GM12878 (cell line): ENCODE data around the gene TOP3A. TPM values are rescaled to one million over a fixed set of nuclear protein-coding genes. Genes with fewer than 3 reads are reported as not detected.
A peak's percentile ranks its signal among the peaks of the same experiment; 100 is the strongest.

Source experiments
- CBX5 ChIP-seq: sonication (generic); IDR thresholded peaks from 2 replicates; pipeline ENCODE4 v1.6.1; 2016; ENCODE audit warnings: low read depth, moderate library complexity, mild to moderate bottlenecking, inconsistent platforms
- FOXM1 ChIP-seq: IDR thresholded peaks from 2 replicates; pipeline ENCODE4 v1.6.1; 2012; ENCODE audit warnings: low read depth, mild to moderate bottlenecking, inconsistent platforms, low read length, moderate library complexity
- NBN ChIP-seq: fragments of 450-650 bp; IDR thresholded peaks from 2 replicates; pipeline ENCODE4 v1.6.1; 2016
- NFYB ChIP-seq: IDR thresholded peaks from 2 replicates; pipeline ENCODE4 v1.6.1; 2011; ENCODE audit warnings: low read depth, mild to moderate bottlenecking, low read length, improper control_type of control experiment, moderate library complexity; ENCODE audit not compliant: insufficient read depth
- NR2C1 ChIP-seq: fragments of 450-650 bp; IDR thresholded peaks from 2 replicates; pipeline ENCODE4 v1.6.1; 2017; ENCODE audit warnings: antibody characterized with exemption, mild to moderate bottlenecking, moderate library complexity
- RCOR1 ChIP-seq: conservative IDR thresholded peaks from 2 replicates; pipeline ENCODE4 v1.6.1; 2012; ENCODE audit warnings: low read depth, low read length, improper control_type of control experiment
- SRF ChIP-seq, 2 experiments: IDR thresholded peaks; 2 replicates each; pipeline ENCODE4 v1.6.1; 2011; ENCODE audit warnings: low read depth in 2 of 2, low read length in 2 of 2, mild to moderate bottlenecking in 1 of 2, moderate library complexity in 1 of 2
- polyA plus RNA-seq, 11 experiments: library from polyadenylated mRNA; depleted of rRNA in 4 of 11; unstranded in 6 of 11; stranded (reverse) in 5 of 11; fragments of >200 nt; fragmentation: Nextera tagmentation in 4 of 11; fragmentation: Illumina TruSeq in 1 of 11; extraction: Ambion mirVana in 4 of 11; extraction: Trizol in 1 of 11; gene quantifications; 1 replicate in 1 of 11; 2 replicates in 10 of 11; pipeline versions ENCODE4 v1.2.1 to v1.2.3, GENCODE V29; 2011 to 2016; ENCODE audit warnings: inconsistent platforms in 2 of 11, missing spikeins in 2 of 11, low read depth in 1 of 11
- total RNA-seq, 4 experiments: library from RNA; depleted of rRNA in 3 of 4; stranded (reverse); fragments of >200 nt in 3 of 4; fragmentation: Illumina TruSeq in 1 of 4; extraction: Trizol in 1 of 4; gene quantifications; 2 replicates each; pipeline versions ENCODE4 v1.2.1 to v1.2.3, GENCODE V29; 2013 to 2021
- TF ChIP-seq, protein P1 (sequence below): IDR thresholded peaks from 2 replicates; pipeline ENCODE4 v1.6.1; 2011; ENCODE audit warnings: low read depth, low read length, improper control_type of control experiment, borderline replicate concordance
- TF ChIP-seq, protein P2 (sequence below): fragments of 450-650 bp; IDR thresholded peaks from 2 replicates; pipeline ENCODE4 v1.6.1; 2017; ENCODE audit warnings: low read depth, mild to moderate bottlenecking, moderate library complexity
- TF ChIP-seq, protein P3 (sequence below): IDR thresholded peaks from 2 replicates; pipeline ENCODE4 v1.6.1; 2011; ENCODE audit warnings: borderline replicate concordance, low read depth, mild to moderate bottlenecking, moderate library complexity, mixed read lengths, low read length; ENCODE audit not compliant: insufficient read depth; ENCODE audit errors: extremely low read length
- TF ChIP-seq, protein P4 (sequence below): fragments of 450-650 bp; IDR thresholded peaks from 2 replicates; pipeline ENCODE4 v1.6.1; 2018; ENCODE audit warnings: borderline replicate concordance, mild to moderate bottlenecking; ENCODE audit not compliant: partially characterized antibody
- TF ChIP-seq, protein P5 (sequence below): fragments of 450-650 bp; formaldehyde crosslinking; IDR thresholded peaks from 2 replicates; pipeline ENCODE4 v1.4.0; 2020; ENCODE audit warnings: mild to moderate bottlenecking, moderate library complexity
- TF ChIP-seq, protein P6 (sequence below): fragments of 450-650 bp; IDR thresholded peaks from 2 replicates; pipeline ENCODE4 v1.6.1; 2017; ENCODE audit warnings: mild to moderate bottlenecking, low read depth, inconsistent platforms; ENCODE audit not compliant: poor library complexity, severe bottlenecking

The TOP3A gene
- total and polyA plus RNA-seq, 10 of the 15 experiments (the other 5 are each of a cell fraction or from before 2014, with no cell fraction given) = 4.2 to 51.9 (median 31.8) TPM

DNA sequence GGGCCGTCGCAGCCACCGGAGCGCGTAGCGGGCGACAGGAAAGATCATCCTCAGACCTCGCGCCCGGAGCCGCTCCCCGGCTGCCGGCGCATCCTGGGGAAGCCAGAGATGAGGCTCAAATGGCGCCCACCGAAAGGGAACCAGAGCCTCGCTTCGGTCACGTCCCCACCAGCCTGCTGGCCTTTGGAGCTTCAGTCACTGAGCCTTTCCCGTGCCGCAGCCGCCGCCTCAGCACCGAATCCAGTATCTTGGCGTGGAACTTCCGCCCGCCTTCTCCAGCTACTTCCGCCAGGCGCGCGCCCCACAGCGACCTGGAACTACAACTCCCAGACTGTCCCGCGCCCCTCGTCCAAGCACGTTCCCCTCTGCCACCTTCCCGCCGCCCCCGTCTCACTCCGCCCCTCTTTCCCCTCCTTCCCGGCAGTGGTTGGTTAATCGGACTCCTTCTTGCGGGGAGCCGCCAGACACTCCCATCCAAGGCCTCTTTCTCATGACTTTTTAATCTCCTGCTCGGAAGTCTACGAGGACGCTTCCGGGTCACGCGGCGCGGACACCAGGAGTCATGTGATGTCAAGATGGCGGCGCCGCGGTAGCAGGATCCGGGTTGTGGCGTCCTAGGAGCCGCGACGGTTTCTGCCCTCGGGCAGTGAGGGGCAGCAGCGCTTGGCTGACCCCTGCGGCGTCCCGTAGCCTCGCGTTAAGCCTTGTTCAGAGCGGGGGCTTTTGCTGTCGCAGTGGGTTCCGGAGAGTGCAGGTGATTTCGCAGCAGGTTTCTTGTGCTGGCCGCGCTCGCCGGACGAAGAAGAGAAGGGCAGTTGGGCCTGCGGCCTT, at the start of gene TOP3A, which contains the start of gene SMCR8 (continued):
- TF ChIP-seq, protein P1, sequence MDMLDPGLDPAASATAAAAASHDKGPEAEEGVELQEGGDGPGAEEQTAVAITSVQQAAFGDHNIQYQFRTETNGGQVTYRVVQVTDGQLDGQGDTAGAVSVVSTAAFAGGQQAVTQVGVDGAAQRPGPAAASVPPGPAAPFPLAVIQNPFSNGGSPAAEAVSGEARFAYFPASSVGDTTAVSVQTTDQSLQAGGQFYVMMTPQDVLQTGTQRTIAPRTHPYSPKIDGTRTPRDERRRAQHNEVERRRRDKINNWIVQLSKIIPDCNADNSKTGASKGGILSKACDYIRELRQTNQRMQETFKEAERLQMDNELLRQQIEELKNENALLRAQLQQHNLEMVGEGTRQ = peak; percentile 97
- TF ChIP-seq NBN (peak; percentile 77; the same call in 1 of the 2 replicates), FOXM1 (no peak), CBX5 (no peak), SRF (IDR thresholded peaks at IDR 0.05; ENCODE audit: low read depth in 2 of 2, low read length in 2 of 2) (0 out of 4 replicates have a peak, but pooled peaks of 1 of the 2 experiments have one; percentile 58), NR2C1 (peak; percentile 94), RCOR1 (no peak), NFYB (no peak)
- TF ChIP-seq, protein P2, sequence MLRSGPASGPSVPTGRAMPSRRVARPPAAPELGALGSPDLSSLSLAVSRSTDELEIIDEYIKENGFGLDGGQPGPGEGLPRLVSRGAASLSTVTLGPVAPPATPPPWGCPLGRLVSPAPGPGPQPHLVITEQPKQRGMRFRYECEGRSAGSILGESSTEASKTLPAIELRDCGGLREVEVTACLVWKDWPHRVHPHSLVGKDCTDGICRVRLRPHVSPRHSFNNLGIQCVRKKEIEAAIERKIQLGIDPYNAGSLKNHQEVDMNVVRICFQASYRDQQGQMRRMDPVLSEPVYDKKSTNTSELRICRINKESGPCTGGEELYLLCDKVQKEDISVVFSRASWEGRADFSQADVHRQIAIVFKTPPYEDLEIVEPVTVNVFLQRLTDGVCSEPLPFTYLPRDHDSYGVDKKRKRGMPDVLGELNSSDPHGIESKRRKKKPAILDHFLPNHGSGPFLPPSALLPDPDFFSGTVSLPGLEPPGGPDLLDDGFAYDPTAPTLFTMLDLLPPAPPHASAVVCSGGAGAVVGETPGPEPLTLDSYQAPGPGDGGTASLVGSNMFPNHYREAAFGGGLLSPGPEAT = peak; percentile 99
- TF ChIP-seq, protein P3, sequence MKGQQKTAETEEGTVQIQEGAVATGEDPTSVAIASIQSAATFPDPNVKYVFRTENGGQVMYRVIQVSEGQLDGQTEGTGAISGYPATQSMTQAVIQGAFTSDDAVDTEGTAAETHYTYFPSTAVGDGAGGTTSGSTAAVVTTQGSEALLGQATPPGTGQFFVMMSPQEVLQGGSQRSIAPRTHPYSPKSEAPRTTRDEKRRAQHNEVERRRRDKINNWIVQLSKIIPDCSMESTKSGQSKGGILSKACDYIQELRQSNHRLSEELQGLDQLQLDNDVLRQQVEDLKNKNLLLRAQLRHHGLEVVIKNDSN = peak; percentile 96
- TF ChIP-seq, protein P4, sequence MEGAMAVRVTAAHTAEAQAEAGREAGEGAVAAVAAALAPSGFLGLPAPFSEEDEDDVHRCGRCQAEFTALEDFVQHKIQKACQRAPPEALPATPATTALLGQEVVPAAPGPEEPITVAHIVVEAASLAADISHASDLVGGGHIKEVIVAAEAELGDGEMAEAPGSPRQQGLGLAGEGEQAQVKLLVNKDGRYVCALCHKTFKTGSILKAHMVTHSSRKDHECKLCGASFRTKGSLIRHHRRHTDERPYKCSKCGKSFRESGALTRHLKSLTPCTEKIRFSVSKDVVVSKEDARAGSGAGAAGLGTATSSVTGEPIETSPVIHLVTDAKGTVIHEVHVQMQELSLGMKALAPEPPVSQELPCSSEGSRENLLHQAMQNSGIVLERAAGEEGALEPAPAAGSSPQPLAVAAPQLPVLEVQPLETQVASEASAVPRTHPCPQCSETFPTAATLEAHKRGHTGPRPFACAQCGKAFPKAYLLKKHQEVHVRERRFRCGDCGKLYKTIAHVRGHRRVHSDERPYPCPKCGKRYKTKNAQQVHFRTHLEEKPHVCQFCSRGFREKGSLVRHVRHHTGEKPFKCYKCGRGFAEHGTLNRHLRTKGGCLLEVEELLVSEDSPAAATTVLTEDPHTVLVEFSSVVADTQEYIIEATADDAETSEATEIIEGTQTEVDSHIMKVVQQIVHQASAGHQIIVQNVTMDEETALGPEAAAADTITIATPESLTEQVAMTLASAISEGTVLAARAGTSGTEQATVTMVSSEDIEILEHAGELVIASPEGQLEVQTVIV = peak; percentile 90
- TF ChIP-seq, protein P5, sequence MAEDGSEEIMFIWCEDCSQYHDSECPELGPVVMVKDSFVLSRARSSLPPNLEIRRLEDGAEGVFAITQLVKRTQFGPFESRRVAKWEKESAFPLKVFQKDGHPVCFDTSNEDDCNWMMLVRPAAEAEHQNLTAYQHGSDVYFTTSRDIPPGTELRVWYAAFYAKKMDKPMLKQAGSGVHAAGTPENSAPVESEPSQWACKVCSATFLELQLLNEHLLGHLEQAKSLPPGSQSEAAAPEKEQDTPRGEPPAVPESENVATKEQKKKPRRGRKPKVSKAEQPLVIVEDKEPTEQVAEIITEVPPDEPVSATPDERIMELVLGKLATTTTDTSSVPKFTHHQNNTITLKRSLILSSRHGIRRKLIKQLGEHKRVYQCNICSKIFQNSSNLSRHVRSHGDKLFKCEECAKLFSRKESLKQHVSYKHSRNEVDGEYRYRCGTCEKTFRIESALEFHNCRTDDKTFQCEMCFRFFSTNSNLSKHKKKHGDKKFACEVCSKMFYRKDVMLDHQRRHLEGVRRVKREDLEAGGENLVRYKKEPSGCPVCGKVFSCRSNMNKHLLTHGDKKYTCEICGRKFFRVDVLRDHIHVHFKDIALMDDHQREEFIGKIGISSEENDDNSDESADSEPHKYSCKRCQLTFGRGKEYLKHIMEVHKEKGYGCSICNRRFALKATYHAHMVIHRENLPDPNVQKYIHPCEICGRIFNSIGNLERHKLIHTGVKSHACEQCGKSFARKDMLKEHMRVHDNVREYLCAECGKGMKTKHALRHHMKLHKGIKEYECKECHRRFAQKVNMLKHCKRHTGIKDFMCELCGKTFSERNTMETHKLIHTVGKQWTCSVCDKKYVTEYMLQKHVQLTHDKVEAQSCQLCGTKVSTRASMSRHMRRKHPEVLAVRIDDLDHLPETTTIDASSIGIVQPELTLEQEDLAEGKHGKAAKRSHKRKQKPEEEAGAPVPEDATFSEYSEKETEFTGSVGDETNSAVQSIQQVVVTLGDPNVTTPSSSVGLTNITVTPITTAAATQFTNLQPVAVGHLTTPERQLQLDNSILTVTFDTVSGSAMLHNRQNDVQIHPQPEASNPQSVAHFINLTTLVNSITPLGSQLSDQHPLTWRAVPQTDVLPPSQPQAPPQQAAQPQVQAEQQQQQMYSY (CRISPR knock-in tag) = 0 out of 2 replicates have a peak, but pooled peaks have one; percentile 55
- TF ChIP-seq, protein P6, sequence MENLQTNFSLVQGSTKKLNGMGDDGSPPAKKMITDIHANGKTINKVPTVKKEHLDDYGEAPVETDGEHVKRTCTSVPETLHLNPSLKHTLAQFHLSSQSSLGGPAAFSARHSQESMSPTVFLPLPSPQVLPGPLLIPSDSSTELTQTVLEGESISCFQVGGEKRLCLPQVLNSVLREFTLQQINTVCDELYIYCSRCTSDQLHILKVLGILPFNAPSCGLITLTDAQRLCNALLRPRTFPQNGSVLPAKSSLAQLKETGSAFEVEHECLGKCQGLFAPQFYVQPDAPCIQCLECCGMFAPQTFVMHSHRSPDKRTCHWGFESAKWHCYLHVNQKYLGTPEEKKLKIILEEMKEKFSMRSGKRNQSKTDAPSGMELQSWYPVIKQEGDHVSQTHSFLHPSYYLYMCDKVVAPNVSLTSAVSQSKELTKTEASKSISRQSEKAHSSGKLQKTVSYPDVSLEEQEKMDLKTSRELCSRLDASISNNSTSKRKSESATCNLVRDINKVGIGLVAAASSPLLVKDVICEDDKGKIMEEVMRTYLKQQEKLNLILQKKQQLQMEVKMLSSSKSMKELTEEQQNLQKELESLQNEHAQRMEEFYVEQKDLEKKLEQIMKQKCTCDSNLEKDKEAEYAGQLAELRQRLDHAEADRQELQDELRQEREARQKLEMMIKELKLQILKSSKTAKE = no peak
